Measurements from ENCODE around the gene TNNT3.

The TNNT3 gene

DNA sequence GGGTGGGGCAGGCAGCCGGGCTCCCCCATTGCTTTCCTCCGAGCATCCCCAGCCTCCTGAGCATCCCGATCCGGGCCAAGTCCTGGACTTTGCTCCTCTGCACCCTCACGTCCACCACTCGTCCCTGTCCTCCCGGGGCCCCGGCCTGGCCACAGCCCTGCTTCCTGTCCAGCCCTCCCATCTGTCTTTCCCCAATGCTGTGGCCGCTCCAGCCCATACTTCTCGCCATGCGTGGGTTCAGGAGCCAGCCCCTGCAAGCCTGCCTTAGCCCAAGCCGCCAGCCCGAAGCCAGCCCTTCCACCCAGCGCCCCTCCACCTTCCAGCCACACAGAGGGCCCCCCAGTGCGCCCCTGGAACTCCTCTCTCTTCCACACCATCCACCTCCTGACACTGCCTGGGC lies 51.5 kb downstream of the TNNT3 start:
- TF ChIP-seq TCF12 (IDR thresholded peaks at IDR 0.05; ENCODE audit: low read depth) (no peak), TAF1 (IDR thresholded peaks at IDR 0.05; ENCODE audit: low read depth) (no peak), RAD21 (IDR thresholded peaks at IDR 0.05; ENCODE audit: low read depth) (no peak), CREB1 (IDR thresholded peaks at IDR 0.05; ENCODE audit: low read depth) (no peak), EGR1 (IDR thresholded peaks at IDR 0.05) (no peak), ZBTB7A (IDR thresholded peaks at IDR 0.05; ENCODE audit: low read depth) (no peak), FOXM1 (IDR thresholded peaks at IDR 0.05; ENCODE audit: borderline replicate concordance, low read depth) (no peak), EP300 (IDR thresholded peaks at IDR 0.05; ENCODE audit: borderline replicate concordance) (no peak)
- TF ChIP-seq, protein P1, sequence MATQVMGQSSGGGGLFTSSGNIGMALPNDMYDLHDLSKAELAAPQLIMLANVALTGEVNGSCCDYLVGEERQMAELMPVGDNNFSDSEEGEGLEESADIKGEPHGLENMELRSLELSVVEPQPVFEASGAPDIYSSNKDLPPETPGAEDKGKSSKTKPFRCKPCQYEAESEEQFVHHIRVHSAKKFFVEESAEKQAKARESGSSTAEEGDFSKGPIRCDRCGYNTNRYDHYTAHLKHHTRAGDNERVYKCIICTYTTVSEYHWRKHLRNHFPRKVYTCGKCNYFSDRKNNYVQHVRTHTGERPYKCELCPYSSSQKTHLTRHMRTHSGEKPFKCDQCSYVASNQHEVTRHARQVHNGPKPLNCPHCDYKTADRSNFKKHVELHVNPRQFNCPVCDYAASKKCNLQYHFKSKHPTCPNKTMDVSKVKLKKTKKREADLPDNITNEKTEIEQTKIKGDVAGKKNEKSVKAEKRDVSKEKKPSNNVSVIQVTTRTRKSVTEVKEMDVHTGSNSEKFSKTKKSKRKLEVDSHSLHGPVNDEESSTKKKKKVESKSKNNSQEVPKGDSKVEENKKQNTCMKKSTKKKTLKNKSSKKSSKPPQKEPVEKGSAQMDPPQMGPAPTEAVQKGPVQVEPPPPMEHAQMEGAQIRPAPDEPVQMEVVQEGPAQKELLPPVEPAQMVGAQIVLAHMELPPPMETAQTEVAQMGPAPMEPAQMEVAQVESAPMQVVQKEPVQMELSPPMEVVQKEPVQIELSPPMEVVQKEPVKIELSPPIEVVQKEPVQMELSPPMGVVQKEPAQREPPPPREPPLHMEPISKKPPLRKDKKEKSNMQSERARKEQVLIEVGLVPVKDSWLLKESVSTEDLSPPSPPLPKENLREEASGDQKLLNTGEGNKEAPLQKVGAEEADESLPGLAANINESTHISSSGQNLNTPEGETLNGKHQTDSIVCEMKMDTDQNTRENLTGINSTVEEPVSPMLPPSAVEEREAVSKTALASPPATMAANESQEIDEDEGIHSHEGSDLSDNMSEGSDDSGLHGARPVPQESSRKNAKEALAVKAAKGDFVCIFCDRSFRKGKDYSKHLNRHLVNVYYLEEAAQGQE (IDR thresholded peaks at IDR 0.05; ENCODE audit: low read depth) = no peak
- TF ChIP-seq, protein P2, sequence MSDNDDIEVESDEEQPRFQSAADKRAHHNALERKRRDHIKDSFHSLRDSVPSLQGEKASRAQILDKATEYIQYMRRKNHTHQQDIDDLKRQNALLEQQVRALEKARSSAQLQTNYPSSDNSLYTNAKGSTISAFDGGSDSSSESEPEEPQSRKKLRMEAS (IDR thresholded peaks at IDR 0.05) = no peak
- TF ChIP-seq, protein P3, sequence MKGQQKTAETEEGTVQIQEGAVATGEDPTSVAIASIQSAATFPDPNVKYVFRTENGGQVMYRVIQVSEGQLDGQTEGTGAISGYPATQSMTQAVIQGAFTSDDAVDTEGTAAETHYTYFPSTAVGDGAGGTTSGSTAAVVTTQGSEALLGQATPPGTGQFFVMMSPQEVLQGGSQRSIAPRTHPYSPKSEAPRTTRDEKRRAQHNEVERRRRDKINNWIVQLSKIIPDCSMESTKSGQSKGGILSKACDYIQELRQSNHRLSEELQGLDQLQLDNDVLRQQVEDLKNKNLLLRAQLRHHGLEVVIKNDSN (IDR thresholded peaks at IDR 0.05) = no peak

DNA sequence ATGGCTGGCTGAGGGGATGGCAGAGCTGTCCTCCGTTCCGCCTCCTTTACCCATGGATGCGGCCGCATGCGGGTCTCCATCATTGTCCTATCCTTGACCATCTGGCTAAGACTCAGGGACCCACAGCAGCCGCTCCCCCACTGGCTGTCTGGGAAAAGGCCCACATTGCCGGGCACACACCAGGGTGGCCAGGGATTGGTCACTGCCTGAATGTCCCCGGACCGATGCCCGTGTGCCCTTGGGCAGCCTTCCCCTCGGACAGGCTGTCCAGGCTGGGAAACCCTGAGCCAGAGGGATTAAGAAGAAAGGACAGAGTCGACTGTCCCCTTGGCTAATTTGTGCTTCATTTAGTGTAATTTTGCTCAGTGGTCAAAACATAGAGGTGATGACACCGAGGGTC lies 55.7 kb downstream of the TNNT3 start:
- TF ChIP-seq CEBPB (IDR thresholded peaks at IDR 0.05) (no peak), CREB1 (IDR thresholded peaks at IDR 0.05; ENCODE audit: low read depth) (no peak), TAF1 (IDR thresholded peaks at IDR 0.05; ENCODE audit: low read depth) (no peak), YY1 (IDR thresholded peaks at IDR 0.05; ENCODE audit: low read depth) (no peak), ZBTB7A (IDR thresholded peaks at IDR 0.05; ENCODE audit: low read depth) (no peak), TEAD4 (IDR thresholded peaks at IDR 0.05) (no peak), RAD21 (IDR thresholded peaks at IDR 0.05; ENCODE audit: low read depth) (no peak), EP300 (IDR thresholded peaks at IDR 0.05; ENCODE audit: borderline replicate concordance) (no peak), FOXM1 (IDR thresholded peaks at IDR 0.05; ENCODE audit: borderline replicate concordance, low read depth) (no peak), EGR1 (IDR thresholded peaks at IDR 0.05) (no peak), TCF12 (IDR thresholded peaks at IDR 0.05; ENCODE audit: low read depth) (no peak), NFIC (IDR thresholded peaks at IDR 0.05) (no peak)
- TF ChIP-seq, protein P2 (IDR thresholded peaks at IDR 0.05) = no peak
- TF ChIP-seq, protein P1 (IDR thresholded peaks at IDR 0.05; ENCODE audit: low read depth) = no peak
- TF ChIP-seq, protein P3 (IDR thresholded peaks at IDR 0.05) = no peak

DNA sequence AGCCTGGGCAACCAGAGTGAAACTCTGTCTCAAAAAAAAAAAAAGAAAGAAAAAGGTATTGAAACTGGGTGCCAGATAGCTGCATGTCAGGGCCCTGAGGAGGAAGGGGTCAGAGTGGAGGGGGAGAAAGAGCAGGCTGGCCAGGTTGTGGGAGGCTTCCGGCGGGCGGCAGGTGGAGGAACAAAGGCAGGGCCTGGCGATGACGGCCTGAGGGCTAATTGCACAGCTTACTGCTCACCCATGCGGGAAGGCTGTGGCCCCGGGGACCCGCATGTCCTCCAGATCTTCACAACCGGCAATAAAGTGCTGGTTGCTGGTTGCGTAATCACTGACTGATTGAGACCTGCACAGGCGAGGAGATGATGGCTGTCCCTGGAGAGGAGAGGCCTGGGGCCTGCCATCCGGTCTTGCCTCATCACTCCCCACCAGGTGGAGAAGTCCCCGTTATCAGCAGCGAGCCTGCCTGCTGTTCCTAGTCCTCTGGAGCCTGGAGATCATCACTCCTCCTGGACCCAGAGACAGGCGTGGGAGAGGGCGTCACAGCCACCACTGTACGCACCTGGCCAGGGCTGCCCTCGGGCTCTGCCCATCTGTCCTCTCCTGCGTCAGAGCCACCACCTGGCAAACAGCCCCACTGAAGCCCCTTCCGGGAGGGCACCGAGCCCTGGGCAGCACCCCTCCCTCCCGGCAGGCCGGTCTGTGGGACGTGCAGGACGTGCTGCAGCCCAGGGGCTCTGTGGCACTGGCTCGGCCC lies 59.4 kb downstream of the TNNT3 start:
- TF ChIP-seq CEBPB (IDR thresholded peaks at IDR 0.05) = peak; percentile 33; the same call in 1 of the 2 replicates
- TF ChIP-seq EGR1 (IDR thresholded peaks at IDR 0.05) = no peak

DNA sequence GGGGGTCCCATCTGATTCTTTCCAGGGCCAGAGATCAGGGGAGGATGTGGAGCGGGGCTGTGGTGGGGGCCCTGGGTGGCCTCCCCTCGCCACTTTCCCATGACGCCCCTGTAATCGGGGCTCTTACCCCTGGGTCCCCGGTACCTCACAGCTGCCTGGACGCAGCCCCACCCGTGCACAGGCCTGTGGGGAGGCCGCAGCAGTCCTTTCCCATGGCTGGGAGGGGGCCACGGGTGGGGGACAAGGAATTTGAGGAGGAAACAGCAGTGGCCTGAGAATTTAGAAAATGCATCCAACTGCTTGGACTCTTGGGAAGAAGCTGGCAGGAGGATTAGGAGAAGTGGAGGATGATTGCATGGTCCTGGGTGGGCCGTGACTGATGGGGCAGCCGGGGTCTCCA lies 60.1 kb downstream of the TNNT3 start:
- TF ChIP-seq ZBTB7A (IDR thresholded peaks at IDR 0.05; ENCODE audit: low read depth) (no peak), RAD21 (IDR thresholded peaks at IDR 0.05; ENCODE audit: low read depth) (no peak), YY1 (IDR thresholded peaks at IDR 0.05; ENCODE audit: low read depth) (no peak), EP300 (IDR thresholded peaks at IDR 0.05; ENCODE audit: borderline replicate concordance) (no peak), FOXM1 (IDR thresholded peaks at IDR 0.05; ENCODE audit: borderline replicate concordance, low read depth) (no peak), EGR1 (IDR thresholded peaks at IDR 0.05) (no peak), CREB1 (IDR thresholded peaks at IDR 0.05; ENCODE audit: low read depth) (no peak), TCF12 (IDR thresholded peaks at IDR 0.05; ENCODE audit: low read depth) (no peak), TEAD4 (IDR thresholded peaks at IDR 0.05) (no peak), NFIC (IDR thresholded peaks at IDR 0.05) (no peak)
- TF ChIP-seq, protein P3 (IDR thresholded peaks at IDR 0.05) = no peak
- TF ChIP-seq, protein P1 (IDR thresholded peaks at IDR 0.05; ENCODE audit: low read depth) = no peak
- TF ChIP-seq, protein P2 (IDR thresholded peaks at IDR 0.05) = no peak
